ENCODE measurements around the gene BTBD2. TPM values are rescaled to one million over a fixed set of nuclear protein-coding genes. Genes with fewer than 3 reads are reported as not detected.

The BTBD2 gene
- total RNA-seq, 6 experiments from 2014 or later: 74.1 to 95.6 (median 84.7) TPM

DNA sequence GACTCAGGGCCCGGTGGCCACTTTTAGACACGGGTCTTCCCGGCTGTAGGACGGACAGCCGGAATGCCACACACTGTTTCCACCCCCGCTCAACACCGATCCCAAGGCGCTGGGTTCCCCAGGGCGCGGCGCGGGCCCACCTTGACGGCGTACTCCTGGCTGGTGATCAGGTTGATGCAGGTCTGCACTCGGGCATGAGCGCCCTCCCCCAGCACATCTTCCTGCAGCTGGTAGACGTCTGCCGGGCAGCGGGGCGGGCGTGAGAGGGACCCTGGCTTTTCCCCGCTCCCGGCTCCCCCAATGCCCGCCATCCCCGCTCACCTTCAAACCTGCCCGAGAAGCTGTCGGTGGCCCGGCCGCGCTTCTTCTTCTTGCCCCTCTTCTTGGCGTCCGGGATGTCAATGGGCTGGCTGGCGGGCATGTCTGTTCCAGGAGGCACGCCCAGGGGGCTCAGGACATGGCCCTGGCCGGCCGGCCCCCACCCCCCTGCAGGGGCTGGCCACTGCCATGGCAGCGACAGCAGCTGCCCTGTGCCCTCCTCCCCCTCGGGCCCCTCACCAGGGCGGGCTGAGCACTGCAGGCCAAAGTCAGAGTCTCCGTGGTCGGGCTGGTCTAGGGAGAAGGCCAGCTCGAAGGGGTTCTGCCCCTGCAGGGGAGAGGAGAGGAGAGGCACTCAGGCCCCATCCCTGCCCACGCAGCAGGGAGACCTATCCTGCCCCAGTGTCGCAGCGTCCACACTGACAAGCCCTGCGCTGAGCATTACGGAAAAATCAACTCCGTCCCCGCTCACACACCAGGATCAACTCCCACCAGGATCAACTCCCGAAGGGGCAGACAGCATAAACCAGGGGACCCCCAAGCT is 30.8 kb upstream of the BTBD2 start:
- TF ChIP-seq, protein P1, sequence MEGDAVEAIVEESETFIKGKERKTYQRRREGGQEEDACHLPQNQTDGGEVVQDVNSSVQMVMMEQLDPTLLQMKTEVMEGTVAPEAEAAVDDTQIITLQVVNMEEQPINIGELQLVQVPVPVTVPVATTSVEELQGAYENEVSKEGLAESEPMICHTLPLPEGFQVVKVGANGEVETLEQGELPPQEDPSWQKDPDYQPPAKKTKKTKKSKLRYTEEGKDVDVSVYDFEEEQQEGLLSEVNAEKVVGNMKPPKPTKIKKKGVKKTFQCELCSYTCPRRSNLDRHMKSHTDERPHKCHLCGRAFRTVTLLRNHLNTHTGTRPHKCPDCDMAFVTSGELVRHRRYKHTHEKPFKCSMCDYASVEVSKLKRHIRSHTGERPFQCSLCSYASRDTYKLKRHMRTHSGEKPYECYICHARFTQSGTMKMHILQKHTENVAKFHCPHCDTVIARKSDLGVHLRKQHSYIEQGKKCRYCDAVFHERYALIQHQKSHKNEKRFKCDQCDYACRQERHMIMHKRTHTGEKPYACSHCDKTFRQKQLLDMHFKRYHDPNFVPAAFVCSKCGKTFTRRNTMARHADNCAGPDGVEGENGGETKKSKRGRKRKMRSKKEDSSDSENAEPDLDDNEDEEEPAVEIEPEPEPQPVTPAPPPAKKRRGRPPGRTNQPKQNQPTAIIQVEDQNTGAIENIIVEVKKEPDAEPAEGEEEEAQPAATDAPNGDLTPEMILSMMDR (IDR thresholded peaks at IDR 0.05): no peak
- no peak for DNase-seq
- H3K4me1 Mint-ChIP-seq (ENCODE audit: low read depth): peaks cover 6% of the 10 kb centered on the region; the same call in 1 of the 2 replicates
- H3K4me3 Mint-ChIP-seq: no peak overlapping the region
- no peaks in the 10 kb centered on the region for H3K36me3 Mint-ChIP-seq (ENCODE audit: low read depth)
- peaks cover 1% of the 10 kb centered on the region for H3K27me3 Mint-ChIP-seq (ENCODE audit: insufficient read depth)
- no peaks in the 10 kb centered on the region for H3K9me3 Mint-ChIP-seq
- no peak overlapping the region for H3K27ac Mint-ChIP-seq

DNA sequence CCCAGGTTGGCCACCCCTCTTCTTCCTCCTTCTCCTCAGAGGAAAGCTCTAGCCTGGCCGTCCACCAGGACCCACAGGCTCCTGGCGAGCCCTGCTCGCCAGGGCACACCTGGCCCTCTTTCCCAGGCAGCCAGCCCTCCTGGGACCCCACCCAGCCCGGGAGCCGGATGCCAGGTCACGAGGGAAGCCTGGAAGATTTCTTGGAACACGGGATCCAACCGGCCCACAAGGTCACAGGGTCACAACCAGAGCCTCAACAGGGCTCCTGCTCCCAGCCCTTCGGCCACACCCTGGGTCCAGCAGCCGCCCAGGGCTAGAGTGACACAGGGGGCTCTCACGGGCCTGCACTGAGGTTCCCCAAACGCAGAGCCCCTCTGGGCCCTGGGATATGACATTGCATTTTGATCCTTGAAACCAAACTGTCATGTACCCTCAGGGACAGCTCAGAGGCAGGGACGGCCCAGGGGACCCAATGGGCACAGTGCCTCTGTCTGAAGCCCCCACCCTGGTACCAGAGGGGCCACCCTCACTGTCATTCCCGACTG is 30.1 kb upstream of the BTBD2 start:
- TF ChIP-seq, protein P1 (IDR thresholded peaks at IDR 0.05): no peak
- DNase-seq: no peak
- Mint-ChIP-seq H3K27ac (no peak overlapping the region), H3K9me3 (no peaks in the 10 kb centered on the region), H3K4me1 (ENCODE audit: low read depth) (peaks cover 6% of the 10 kb centered on the region; the same call in 1 of the 2 replicates), H3K36me3 (ENCODE audit: low read depth) (no peaks in the 10 kb centered on the region), H3K4me3 (no peak overlapping the region), H3K27me3 (ENCODE audit: insufficient read depth) (no peaks in the 10 kb centered on the region; the same call in 1 of the 2 replicates)

DNA sequence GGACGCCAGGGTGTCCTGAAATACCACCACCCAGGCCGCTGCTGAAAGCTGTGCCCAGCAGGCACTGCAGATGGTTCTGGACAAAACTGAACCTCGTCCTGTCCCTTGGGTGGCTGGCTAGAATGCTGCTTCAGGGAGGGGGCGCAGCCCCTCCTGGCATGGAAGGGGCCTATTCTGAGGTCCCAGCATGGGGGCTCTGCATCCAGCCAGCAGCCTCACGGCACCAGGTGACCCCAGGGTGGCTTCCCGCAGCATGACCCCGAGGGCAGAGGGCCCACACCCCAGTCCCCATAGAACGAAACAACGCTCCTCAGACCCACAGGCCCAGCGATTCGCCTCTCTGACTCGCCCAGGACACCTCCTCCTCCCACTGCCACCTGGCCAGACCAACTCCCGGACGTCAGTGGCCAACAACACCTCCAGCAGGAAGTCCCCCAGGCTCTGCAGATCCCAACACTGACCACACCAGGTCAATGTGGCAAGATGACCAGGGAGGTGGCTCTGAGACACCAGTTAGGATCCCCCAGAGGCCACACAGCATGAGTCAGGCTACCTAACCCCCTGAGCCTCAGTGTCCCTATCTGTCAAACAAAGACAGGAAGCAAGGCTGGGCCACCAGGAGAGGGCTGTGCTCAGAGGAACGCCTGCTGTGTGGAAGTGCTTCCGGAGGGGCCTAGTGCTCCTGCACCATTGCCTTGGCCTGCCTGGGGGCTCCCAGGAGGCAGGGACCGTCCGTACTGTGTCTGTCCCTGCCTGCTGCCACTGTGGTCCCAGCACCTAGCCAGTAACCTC is 29.4 kb upstream of the BTBD2 start:
- no peak for DNase-seq
- H3K36me3 Mint-ChIP-seq (ENCODE audit: low read depth): no peaks in the 10 kb centered on the region
- H3K27ac Mint-ChIP-seq: no peak overlapping the region

DNA sequence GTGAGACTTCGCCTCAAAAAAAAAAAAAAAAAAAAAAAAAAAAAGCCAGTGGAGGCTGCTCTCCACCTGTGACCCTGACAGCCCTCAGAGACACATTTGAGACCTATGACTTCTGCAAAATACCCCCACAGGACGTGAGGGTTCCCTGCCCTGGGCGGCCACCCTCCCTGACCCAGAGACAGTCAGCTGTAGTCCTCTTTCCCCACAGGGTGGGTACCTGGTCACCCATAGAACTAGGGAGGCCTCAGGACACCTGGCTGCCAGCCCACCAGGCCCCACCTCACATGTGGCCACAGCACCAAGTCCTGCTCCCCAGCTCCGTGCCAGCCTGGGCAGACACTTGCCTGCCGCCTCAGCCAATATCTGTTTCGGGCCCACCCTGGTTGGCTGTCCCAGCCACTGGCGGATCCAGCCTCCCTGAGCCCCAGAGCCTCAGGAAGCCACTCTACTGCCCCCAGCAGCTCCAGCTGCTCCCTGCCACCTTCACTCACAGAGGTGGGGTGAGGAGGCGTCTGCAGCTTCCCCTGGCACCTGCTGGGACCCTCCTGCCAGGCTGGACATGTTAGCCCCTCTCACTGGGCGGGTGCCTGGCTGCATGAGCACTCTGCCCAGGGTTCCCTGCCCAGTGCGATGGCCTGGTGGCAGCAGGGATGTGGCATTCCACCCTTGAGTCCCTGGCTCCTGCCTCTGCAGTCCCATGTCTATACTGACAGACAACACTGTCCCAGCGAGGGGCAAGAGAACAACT is 28.6 kb upstream of the BTBD2 start:
- Mint-ChIP-seq H3K4me1 (ENCODE audit: low read depth) (no peaks in the 10 kb centered on the region; the same call in 1 of the 2 replicates), H3K9me3 (no peaks in the 10 kb centered on the region), H3K36me3 (ENCODE audit: low read depth) (no peaks in the 10 kb centered on the region), H3K27me3 (ENCODE audit: insufficient read depth) (no peaks in the 10 kb centered on the region; the same call in 1 of the 2 replicates), H3K4me3 (no peak overlapping the region), H3K27ac (no peak overlapping the region)
- no peak for DNase-seq
- TF ChIP-seq, protein P1 (IDR thresholded peaks at IDR 0.05): no peak

More for the DNA sequence above, 29.4 kb upstream of the BTBD2 start:
- Mint-ChIP-seq H3K4me1 (ENCODE audit: low read depth) (peaks cover 5% of the 10 kb centered on the region; the same call in 1 of the 2 replicates), H3K9me3 (no peaks in the 10 kb centered on the region), H3K4me3 (no peak overlapping the region), H3K27me3 (ENCODE audit: insufficient read depth) (no peaks in the 10 kb centered on the region; the same call in 1 of the 2 replicates)
- TF ChIP-seq, protein P1 (IDR thresholded peaks at IDR 0.05): no peak

DNA sequence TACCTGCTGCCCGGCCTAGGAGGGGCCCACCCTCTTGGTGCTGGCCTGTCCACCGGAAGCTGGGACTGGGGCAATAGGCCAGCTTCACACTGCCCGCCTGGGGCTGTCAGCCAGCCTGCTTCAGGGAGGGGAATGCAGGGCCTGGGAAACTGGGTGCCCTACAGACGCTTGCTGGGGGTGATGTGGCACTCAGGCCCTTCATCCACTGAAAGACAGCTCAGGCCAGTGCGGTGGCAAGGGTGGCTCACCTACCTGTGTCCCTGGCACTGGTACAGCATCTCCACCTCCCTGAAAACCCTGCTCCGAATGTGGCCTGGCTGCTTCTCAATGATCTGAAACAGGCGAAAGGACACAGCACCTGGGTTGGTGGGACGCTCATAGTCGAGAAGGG is 27.7 kb upstream of the BTBD2 start:
- H3K4me3 Mint-ChIP-seq: no peak overlapping the region
- no peaks in the 10 kb centered on the region for H3K36me3 Mint-ChIP-seq (ENCODE audit: low read depth)
- H3K27me3 Mint-ChIP-seq (ENCODE audit: insufficient read depth): no peaks in the 10 kb centered on the region; the same call in 1 of the 2 replicates
- DNase-seq: no peak
- no peaks in the 10 kb centered on the region for H3K9me3 Mint-ChIP-seq
- no peak overlapping the region for H3K27ac Mint-ChIP-seq
- no peaks in the 10 kb centered on the region; the same call in 1 of the 2 replicates for H3K4me1 Mint-ChIP-seq (ENCODE audit: low read depth)
- TF ChIP-seq, protein P1 (IDR thresholded peaks at IDR 0.05): no peak

All from HFFc6 (cell line).